ENCODE measurements around the gene NPIPA3. TPM values are rescaled to one million over a fixed set of nuclear protein-coding genes. Genes with fewer than 3 reads are reported as not detected.
"Not testable (repeated sequence)": the region's sequence is repeated elsewhere in the genome, so short reads cannot be mapped to it uniquely, and the experiment has no call there.

The NPIPA3 gene
- total RNA-seq, 4 donors from 2014 or later, result 0.38 to 1.4 TPM; not detected in 2

- H3K36me3 ChIP-seq; H3K9me3 ChIP-seq; H3K4me1 ChIP-seq; DNase-seq; in situ Hi-C loops (cut with MboI; ENCODE audit: low sequenced_read_pairs in 4 of 4); H3K27me3 ChIP-seq; H3K4me3 ChIP-seq; ATAC-seq; H3K27ac ChIP-seq; intact Hi-C loops (cut with DNase I; ENCODE audit: low total_unique reads): not testable (repeated sequence)
Observed at GRCh38 chr16:14733233-14733632, 30.0 kb downstream of the NPIPA3 start.

GRCh38 chr16:14740832-14741385, 37.7 kb downstream of the NPIPA3 start:
- H3K9me3 ChIP-seq; ATAC-seq; DNase-seq; H3K4me1 ChIP-seq; H3K27ac ChIP-seq; H3K27me3 ChIP-seq; intact Hi-C loops (cut with DNase I; ENCODE audit: low total_unique reads); H3K36me3 ChIP-seq; H3K4me3 ChIP-seq; in situ Hi-C loops (cut with MboI; ENCODE audit: low sequenced_read_pairs in 4 of 4): not testable (repeated sequence)

GRCh38 chr16:14741794-14742193, 38.6 kb downstream of the NPIPA3 start:
- H3K36me3 ChIP-seq; H3K27me3 ChIP-seq; in situ Hi-C loops (cut with MboI; ENCODE audit: low sequenced_read_pairs in 4 of 4); H3K9me3 ChIP-seq; intact Hi-C loops (cut with DNase I; ENCODE audit: low total_unique reads); H3K4me3 ChIP-seq; H3K27ac ChIP-seq; DNase-seq; H3K4me1 ChIP-seq: not testable (repeated sequence)
- ATAC-seq, result peak in 1 of 2 donors; percentile 23

- H3K27ac ChIP-seq; in situ Hi-C loops (cut with MboI; ENCODE audit: low sequenced_read_pairs in 4 of 4); H3K4me3 ChIP-seq; DNase-seq; H3K27me3 ChIP-seq; H3K4me1 ChIP-seq; H3K36me3 ChIP-seq; H3K9me3 ChIP-seq; intact Hi-C loops (cut with DNase I; ENCODE audit: low total_unique reads): not testable (repeated sequence)
- peak; percentile 76 to 87 for ATAC-seq
Observed at GRCh38 chr16:14742273-14743128, 39.3 kb downstream of the NPIPA3 start, which contains the start of gene NPIPA2. TSS of gene NPIPA2 (plus strand) at chr16:14742533. CDS start at chr16:14748066, 5,533 bp downstream.

- ATAC-seq; H3K27ac ChIP-seq; H3K4me1 ChIP-seq; H3K36me3 ChIP-seq; DNase-seq; H3K4me3 ChIP-seq; in situ Hi-C loops (cut with MboI; ENCODE audit: low sequenced_read_pairs in 4 of 4); intact Hi-C loops (cut with DNase I; ENCODE audit: low total_unique reads); H3K27me3 ChIP-seq; H3K9me3 ChIP-seq: not testable (repeated sequence)
Observed at GRCh38 chr16:14773654-14774053, 70.4 kb downstream of the NPIPA3 start.

GRCh38 chr16:14775624-14776023, 72.4 kb downstream of the NPIPA3 start:
- in situ Hi-C loops (cut with MboI; ENCODE audit: low sequenced_read_pairs in 4 of 4); H3K4me3 ChIP-seq; H3K27me3 ChIP-seq; H3K9me3 ChIP-seq; H3K27ac ChIP-seq; intact Hi-C loops (cut with DNase I; ENCODE audit: low total_unique reads); H3K4me1 ChIP-seq; H3K36me3 ChIP-seq: not testable (repeated sequence)
- DNase-seq (peak in 1 of 2 donors; percentile 15), ATAC-seq (peak; percentile 56 to 61)

Other genes with a start within 250 kb of the NPIPA3 start
- gene PARN, start 73.2 kb upstream of the NPIPA3 start, total RNA-seq, result 10 to 100 TPM; 18.8 to 44.9 (median 31.2) TPM
- gene BFAR, start 70.5 kb upstream of the NPIPA3 start, total RNA-seq, result 100 to 1,000 TPM in 1 of 4 donors, 10 to 100 TPM in 3; 39.7 to 103 (median 65.5) TPM
- not detected for gene PLA2G10, start 9.1 kb upstream of the NPIPA3 start, total RNA-seq
- gene NPIPA2, start 39.1 kb downstream of the NPIPA3 start, total RNA-seq, result 1 to 10 TPM in 1 of 4 donors, under 1 TPM in 1, not detected in 2; 0.60 to 1.4 TPM
- 10 to 100 TPM; 83.7 to 88.1 (median 86.7) TPM for gene NOMO1, start 130.3 kb downstream of the NPIPA3 start, total RNA-seq
- gene NPIPA1, start 234.0 kb downstream of the NPIPA3 start, total RNA-seq, result 10 to 100 TPM; 19.6 to 53.1 (median 25.7) TPM

Data from gastrocnemius medialis (tissue), 4 donors.